Thyroid gland (tissue), 4 donors: ENCODE results near the gene PRKCH. TPM values are rescaled to one million over a fixed set of nuclear protein-coding genes. Genes with fewer than 3 reads are reported as not detected.

Experiments
- DNase-seq, 2 donors: peaks; one replicate each; pipeline ENCODE4 v3.0.0-alpha.2; 2019
- H3K27ac ChIP-seq, 3 donors: fragments of 200-600 bp; sonication (generic); 1 replicate in 2 of 3; 2 replicates in 1 of 3; pipeline ENCODE4 v1.5.1; 2016 to 2019; ENCODE audit warnings: mild to moderate bottlenecking in 1 of 3, moderate library complexity in 1 of 3
- H3K27me3 ChIP-seq: fragments of 200-600 bp; sonication (generic); one replicate; pipeline ENCODE4 v1.5.1; 2019
- H3K36me3 ChIP-seq, 2 donors: fragments of 200-600 bp; sonication (generic); one replicate each; pipeline ENCODE4 v1.5.1; 2016 to 2019
- H3K4me1 ChIP-seq, 2 donors: fragments of 200-600 bp; sonication (generic); one replicate each; pipeline ENCODE4 v1.5.1; 2017 to 2019
- H3K4me3 ChIP-seq, 3 donors: fragments of 200-600 bp; sonication (generic); replicated peaks in 1 of 3; 1 replicate in 2 of 3; 2 replicates in 1 of 3; pipeline ENCODE4 v1.5.1; 2016; ENCODE audit warnings: mild to moderate bottlenecking in 1 of 3
- H3K9me3 ChIP-seq: fragments of 200-600 bp; sonication (generic); one replicate; pipeline ENCODE4 v1.5.1; 2017
- CTCF ChIP-seq, 6 experiments: fragments of 200-600 bp in 3 of 6; fragments of 450-650 bp in 3 of 6; sonication (generic) in 3 of 6; IDR thresholded peaks; one replicate each; pipeline ENCODE4 v1.5.1; 2016 to 2019; ENCODE audit warnings: antibody characterized with exemption in 6 of 6, mild to moderate bottlenecking in 2 of 6, inconsistent platforms in 1 of 6, moderate library complexity in 1 of 6
- POLR2A ChIP-seq, 2 donors: fragments of 450-650 bp; IDR thresholded peaks; one replicate each; pipeline ENCODE4 v1.6.1; 2017; ENCODE audit warnings: antibody characterized with exemption in 2 of 2, mild to moderate bottlenecking in 2 of 2, moderate library complexity in 1 of 2
- WGBS, 2 donors: methylation state at CpG; one replicate each; pipeline ENCODE4 v1.1.5; 2017; 5-methylcytosine and 5-hydroxymethylcytosine counted together
- intact Hi-C: fragments of 100-400 bp; cut with DNase I; formaldehyde crosslinking; loops from one replicate; pipeline ENCODE4 v1.15.1; 2023
- total RNA-seq, 4 donors: library from RNA; depleted of rRNA; stranded (reverse); fragments of >200 nt; gene quantifications; one replicate each; pipeline ENCODE4 v1.2.3, GENCODE V29; 2016

PRKCH gene
- total RNA-seq, 4 donors from 2014 or later, result 34.0 to 68.7 (median 49.8) TPM

- no peak for DNase-seq
- H3K4me3 ChIP-seq, result no peak overlapping the region
- H3K36me3 ChIP-seq, result no peaks in the 10 kb centered on the region
- TF ChIP-seq CTCF (IDR thresholded peaks at IDR 0.05) (no peak), POLR2A (IDR thresholded peaks at IDR 0.05) (no peak)
- peaks cover 7 to 17% of the 10 kb centered on the region in 2 donors for H3K4me1 ChIP-seq
- 68 to 69% methylated on average over 5 of the region's 5 CpGs for WGBS, 2 donors
- no peak overlapping the region for H3K27ac ChIP-seq
- H3K9me3 ChIP-seq, result no peaks in the 10 kb centered on the region
- H3K27me3 ChIP-seq, result no peaks in the 10 kb centered on the region
- intact Hi-C loops, result no loop called here
Observed at GRCh38 chr14:61444215-61444768, 122.9 kb downstream of the PRKCH start.

- no peak for TF ChIP-seq POLR2A (IDR thresholded peaks at IDR 0.05)
- no peak for TF ChIP-seq CTCF (IDR thresholded peaks at IDR 0.05)
- H3K4me1 ChIP-seq, result no peaks in the 10 kb centered on the region
- peaks cover 0 to 4% of the 10 kb centered on the region in 2 donors for H3K36me3 ChIP-seq
- no peak overlapping the region for H3K27ac ChIP-seq
- no peak for DNase-seq
- 83 to 88% methylated on average over 2 of the region's 2 CpGs for WGBS, 2 donors
- H3K27me3 ChIP-seq, result no peaks in the 10 kb centered on the region
- H3K4me3 ChIP-seq, result no peak overlapping the region
- intact Hi-C loops, result no loop called here
- H3K9me3 ChIP-seq, result no peaks in the 10 kb centered on the region
Observed at GRCh38 chr14:61451491-61451890, 130.1 kb downstream of the PRKCH start.

- H3K9me3 ChIP-seq, result no peaks in the 10 kb centered on the region
- H3K27me3 ChIP-seq, result no peaks in the 10 kb centered on the region
- intact Hi-C loops, result no loop called here
- H3K4me3 ChIP-seq, result no peak overlapping the region
- TF ChIP-seq CTCF (IDR thresholded peaks at IDR 0.05) (no peak), POLR2A (IDR thresholded peaks at IDR 0.05) (no peak)
- H3K36me3 ChIP-seq, result peaks cover 0 to 4% of the 10 kb centered on the region in 2 donors
- H3K4me1 ChIP-seq, result no peaks in the 10 kb centered on the region
- no peak overlapping the region for H3K27ac ChIP-seq
- WGBS, 2 donors, result 83 to 92% methylated on average over 6 of the region's 6 CpGs
- DNase-seq, result no peak
Observed at GRCh38 chr14:61451891-61452400, 130.6 kb downstream of the PRKCH start.

- Histone ChIP-seq H3K27me3 (no peaks in the 10 kb centered on the region), H3K4me3 (no peak overlapping the region), H3K36me3 (peaks cover 2 to 9% of the 10 kb centered on the region in 2 donors), H3K4me1 (no peaks in the 10 kb centered on the region), H3K27ac (no peak overlapping the region), H3K9me3 (no peaks in the 10 kb centered on the region)
- TF ChIP-seq CTCF (IDR thresholded peaks at IDR 0.05), result no peak
- no peak for TF ChIP-seq POLR2A (IDR thresholded peaks at IDR 0.05)
- WGBS, 2 donors, result 85 to 94% methylated on average over 3 of the region's 3 CpGs
- no peak for DNase-seq
- intact Hi-C loops, result no loop called here
Observed at GRCh38 chr14:61452452-61452851, 131.1 kb downstream of the PRKCH start.

- DNase-seq, result no peak
- H3K27ac ChIP-seq, result no peak overlapping the region
- no peak overlapping the region for H3K4me3 ChIP-seq
- intact Hi-C loops, result no loop called here
- no peaks in the 10 kb centered on the region for H3K27me3 ChIP-seq
- 87 to 89% methylated on average over 9 of the region's 9 CpGs for WGBS, 2 donors
- no peaks in the 10 kb centered on the region for H3K9me3 ChIP-seq
- H3K36me3 ChIP-seq, result peaks cover 9 to 17% of the 10 kb centered on the region in 2 donors
- TF ChIP-seq CTCF (IDR thresholded peaks at IDR 0.05) (no peak), POLR2A (IDR thresholded peaks at IDR 0.05) (no peak)
- H3K4me1 ChIP-seq, result no peaks in the 10 kb centered on the region
Observed at GRCh38 chr14:61453103-61453767, 131.9 kb downstream of the PRKCH start.
